Spleen (tissue), 7 donors: Measurements from ENCODE around the gene PTCH1.

Experiments
- POLR2A ChIP-seq, 3 donors: fragments of 450-650 bp; IDR thresholded peaks; one replicate each; pipeline ENCODE4 v1.5.1; 2017; ENCODE audit warnings: antibody characterized with exemption in 3 of 3, mild to moderate bottlenecking in 1 of 3
- POLR2AphosphoS5 ChIP-seq, 3 donors: sonication (generic); formaldehyde crosslinking; IDR thresholded peaks; one replicate each; pipeline ENCODE4 v1.5.1; 2017; ENCODE audit warnings: antibody characterized with exemption in 3 of 3
- TF ChIP-seq, protein P1 (sequence below), 11 experiments: fragments of 200-600 bp in 7 of 11; fragments of 450-650 bp in 4 of 11; sonication (generic) in 4 of 11; IDR thresholded peaks in 8 of 11; conservative IDR thresholded peaks in 3 of 11; 1 replicate in 7 of 11; 2 replicates in 4 of 11; pipeline versions ENCODE4 v1.4.0 to v1.8.0; 2016 to 2021; ENCODE audit warnings: antibody characterized with exemption in 11 of 11, inconsistent platforms in 4 of 11, mild to moderate bottlenecking in 1 of 11
- donor health status: DM: no; HTN: no; CAD: no; lungs with moderate emphysema.
- donor health status: DM: no; HTN: no; CAD: no.
- donor health status: DM: no; HTN: no; CAD: no.

DNA sequence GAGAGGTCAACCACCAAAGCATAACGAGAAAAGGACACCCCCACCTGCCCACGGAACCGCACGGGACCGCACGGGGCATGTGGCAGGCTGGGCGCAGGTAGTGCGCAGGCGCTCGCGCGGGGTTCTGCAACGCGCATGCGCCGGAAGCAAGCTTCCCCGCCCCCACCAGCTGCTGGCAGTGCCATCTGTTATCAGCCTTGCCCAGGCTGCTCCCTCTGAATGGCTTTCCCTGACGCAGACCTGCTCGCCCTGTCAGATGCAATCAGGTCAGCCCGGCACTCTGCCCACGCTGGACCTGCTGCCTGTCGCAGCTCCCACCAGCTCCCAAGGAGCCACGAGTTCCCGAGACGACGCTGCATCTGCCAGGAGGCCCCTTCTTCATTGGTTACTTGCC is 22.8 kb downstream of the PTCH1 start:
- TF ChIP-seq POLR2A (IDR thresholded peaks at IDR 0.05) (no peak), POLR2AphosphoS5 (IDR thresholded peaks at IDR 0.05) (no peak)
- TF ChIP-seq, protein P1, sequence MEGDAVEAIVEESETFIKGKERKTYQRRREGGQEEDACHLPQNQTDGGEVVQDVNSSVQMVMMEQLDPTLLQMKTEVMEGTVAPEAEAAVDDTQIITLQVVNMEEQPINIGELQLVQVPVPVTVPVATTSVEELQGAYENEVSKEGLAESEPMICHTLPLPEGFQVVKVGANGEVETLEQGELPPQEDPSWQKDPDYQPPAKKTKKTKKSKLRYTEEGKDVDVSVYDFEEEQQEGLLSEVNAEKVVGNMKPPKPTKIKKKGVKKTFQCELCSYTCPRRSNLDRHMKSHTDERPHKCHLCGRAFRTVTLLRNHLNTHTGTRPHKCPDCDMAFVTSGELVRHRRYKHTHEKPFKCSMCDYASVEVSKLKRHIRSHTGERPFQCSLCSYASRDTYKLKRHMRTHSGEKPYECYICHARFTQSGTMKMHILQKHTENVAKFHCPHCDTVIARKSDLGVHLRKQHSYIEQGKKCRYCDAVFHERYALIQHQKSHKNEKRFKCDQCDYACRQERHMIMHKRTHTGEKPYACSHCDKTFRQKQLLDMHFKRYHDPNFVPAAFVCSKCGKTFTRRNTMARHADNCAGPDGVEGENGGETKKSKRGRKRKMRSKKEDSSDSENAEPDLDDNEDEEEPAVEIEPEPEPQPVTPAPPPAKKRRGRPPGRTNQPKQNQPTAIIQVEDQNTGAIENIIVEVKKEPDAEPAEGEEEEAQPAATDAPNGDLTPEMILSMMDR (IDR thresholded peaks at IDR 0.05 in 8 of 11, conservative IDR thresholded peaks at IDR 0.05 in 3 of 11): no peak
